Amniotic epithelial cell (primary cell): ENCODE measurements around the gene TPGS1.
A peak's percentile ranks its signal among the peaks of the same experiment; 100 is the strongest.

ENCODE experiments used
- DNase-seq: peaks from one replicate; pipeline ENCODE4 v3.0.0-alpha.2; 2010; ENCODE audit warnings: low read depth

Gene TPGS1

GRCh38 chr19:496112-496665 lies 11.1 kb upstream of the TPGS1 start, which contains the start of gene MADCAM1:
MADCAM1 (plus strand) TSS chr19:496486; CDS start chr19:496500, 14 bp downstream.
- DNase-seq = no peak

GRCh38 chr19:496986-497385 lies 10.3 kb upstream of the TPGS1 start:
- no peak for DNase-seq

- DNase-seq = no peak
Observed at GRCh38 chr19:497491-497868, 9.8 kb upstream of the TPGS1 start.

GRCh38 chr19:497869-498510 lies 9.3 kb upstream of the TPGS1 start:
- no peak for DNase-seq

- DNase-seq = no peak
Observed at GRCh38 chr19:498511-498891, 8.8 kb upstream of the TPGS1 start.

- DNase-seq = no peak
Observed at GRCh38 chr19:498977-499623, 8.2 kb upstream of the TPGS1 start.

- no peak for DNase-seq
Observed at GRCh38 chr19:501646-502045, 5.7 kb upstream of the TPGS1 start.

- DNase-seq = no peak
Observed at GRCh38 chr19:504616-505015, 2.7 kb upstream of the TPGS1 start.

GRCh38 chr19:506404-507285 lies 652 bp upstream of the TPGS1 start:
- DNase-seq = peak; percentile 100

- DNase-seq = no peak
Observed at GRCh38 chr19:508204-509150, 1.2 kb downstream of the TPGS1 start.

- DNase-seq = peak; percentile 83
Observed at GRCh38 chr19:510606-511100, 3.4 kb downstream of the TPGS1 start.

GRCh38 chr19:511101-511851 lies 4.0 kb downstream of the TPGS1 start:
- DNase-seq = peak; percentile 63

- DNase-seq = no peak
Observed at GRCh38 chr19:512547-513365, 5.5 kb downstream of the TPGS1 start.

- DNase-seq = no peak
Observed at GRCh38 chr19:513368-514165, 6.3 kb downstream of the TPGS1 start.

- DNase-seq = no peak
Observed at GRCh38 chr19:514166-514663, 6.9 kb downstream of the TPGS1 start.

- DNase-seq = peak; percentile 95
Observed at GRCh38 chr19:517721-518597, 10.7 kb downstream of the TPGS1 start.

- no peak for DNase-seq
Observed at GRCh38 chr19:518598-519231, 11.4 kb downstream of the TPGS1 start.
